ENCODE measurements around the gene PLEKHG7.

DNA sequence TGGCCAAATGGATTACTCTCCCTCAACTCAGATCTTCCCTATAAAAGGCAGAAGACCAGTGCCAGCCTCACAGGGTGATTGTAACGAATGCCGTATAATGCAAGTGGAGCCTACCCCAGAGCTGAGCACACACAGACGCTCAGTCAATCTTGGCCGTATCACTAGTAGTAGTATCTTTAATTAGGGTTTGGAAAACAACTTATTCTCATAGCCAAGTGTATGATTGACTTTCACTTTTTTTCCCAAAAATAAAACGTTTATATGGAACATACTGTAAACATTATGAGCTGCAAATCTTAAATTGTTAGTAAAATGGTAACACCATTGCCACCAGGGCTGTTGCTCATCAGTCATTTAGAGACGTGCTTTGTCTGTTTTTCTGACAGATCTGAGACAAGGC, 30.4 kb downstream of the PLEKHG7 start:
- TF ChIP-seq POLR2AphosphoS5 (IDR thresholded peaks at IDR 0.05; ENCODE audit: borderline replicate concordance, low read depth, low read length) = no peak
- no peak for TF ChIP-seq EZH2 (IDR thresholded peaks at IDR 0.05)
- no peak for TF ChIP-seq FOXP2 (optimal IDR thresholded peaks at IDR 0.05; ENCODE audit: control extremely low read depth, extremely low read length, insufficient read depth)
